HG03521 (cell line): ENCODE data around the gene NKD2.

Experiments used
- ATAC-seq: cut with Tn5 transposase; IDR thresholded peaks from one replicate; pipeline ENCODE4 v1.9.1; 2021; ENCODE audit warnings: mild to moderate bottlenecking, moderate library complexity; ENCODE audit not compliant: unreplicated experiment

NKD2 gene

GRCh38 chr5:978054-978453, 30.5 kb upstream of the NKD2 start:
- ATAC-seq: no peak

- ATAC-seq: no peak
Measured at GRCh38 chr5:978693-979092, 29.9 kb upstream of the NKD2 start.

GRCh38 chr5:979100-979817, 29.3 kb upstream of the NKD2 start:
- ATAC-seq: no peak

- ATAC-seq: no peak
Measured at GRCh38 chr5:980001-980588, 28.5 kb upstream of the NKD2 start.

GRCh38 chr5:980966-981365, 27.6 kb upstream of the NKD2 start:
- ATAC-seq: no peak

- ATAC-seq: no peak
Measured at GRCh38 chr5:981456-981855, 27.1 kb upstream of the NKD2 start.

GRCh38 chr5:982377-983237, 26.0 kb upstream of the NKD2 start:
- ATAC-seq: no peak

GRCh38 chr5:983238-983524, 25.4 kb upstream of the NKD2 start:
- ATAC-seq: no peak

GRCh38 chr5:983568-983967, 25.0 kb upstream of the NKD2 start:
- no peak for ATAC-seq

- no peak for ATAC-seq
Measured at GRCh38 chr5:984774-985173, 23.8 kb upstream of the NKD2 start.

- no peak for ATAC-seq
Measured at GRCh38 chr5:987761-988160, 20.8 kb upstream of the NKD2 start.

GRCh38 chr5:988322-988721, 20.3 kb upstream of the NKD2 start:
- no peak for ATAC-seq

- ATAC-seq: no peak
Measured at GRCh38 chr5:989961-990530, 18.6 kb upstream of the NKD2 start.

- no peak for ATAC-seq
Measured at GRCh38 chr5:991472-992267, 16.9 kb upstream of the NKD2 start.

- ATAC-seq: no peak
Measured at GRCh38 chr5:994272-994607, 14.4 kb upstream of the NKD2 start.

- ATAC-seq: no peak
Measured at GRCh38 chr5:994821-995220, 13.8 kb upstream of the NKD2 start.

GRCh38 chr5:995318-995717, 13.3 kb upstream of the NKD2 start:
- no peak for ATAC-seq

- no peak for ATAC-seq
Measured at GRCh38 chr5:997001-997474, 11.6 kb upstream of the NKD2 start.

GRCh38 chr5:997711-998110, 10.9 kb upstream of the NKD2 start:
- no peak for ATAC-seq

GRCh38 chr5:998246-999031, 10.2 kb upstream of the NKD2 start:
- no peak for ATAC-seq
